Left cardiac atrium (tissue), 4 donors: ENCODE results near the gene IPO7. TPM values are rescaled to one million over a fixed set of nuclear protein-coding genes. Genes with fewer than 3 reads are reported as not detected.

Experiments used
- ATAC-seq, 2 donors: fragments of 200-7000 bp; cut with Tn5 transposase; one replicate each; pipeline ENCODE4 v1.9.1; 2020; ENCODE audit warnings: mild to moderate bottlenecking in 2 of 2, moderate library complexity in 2 of 2
- DNase-seq: peaks from one replicate; pipeline ENCODE4 v3.0.0-alpha.2; 2020
- intact Hi-C, 2 donors: fragments of 100-400 bp; cut with DNase I; formaldehyde crosslinking; loops; one replicate each; pipeline versions ENCODE4 v1.14.1 to v1.15.1; 2022 to 2023
- total RNA-seq, 2 donors: library from RNA; stranded (reverse); fragmentation: NEBNext Ultra II Directional; extraction: Animal tissue kit (Norgen Biotek cat#: 25700); gene quantifications; one replicate each; pipeline ENCODE4 v1.2.1, GENCODE V29; 2021
- donor health status: DM: no; HTN: yes; CAD: no.
- donor health status: DM: no; HTN: yes; CAD: no; lungs with severe emphysema.
- donor health status: DM: yes; HTN: yes; CAD: no.
- donor health status: Dilated cardiomyopathy.

IPO7 gene
- total RNA-seq, 2 donors from 2014 or later = 92.1 to 117 TPM

DNA sequence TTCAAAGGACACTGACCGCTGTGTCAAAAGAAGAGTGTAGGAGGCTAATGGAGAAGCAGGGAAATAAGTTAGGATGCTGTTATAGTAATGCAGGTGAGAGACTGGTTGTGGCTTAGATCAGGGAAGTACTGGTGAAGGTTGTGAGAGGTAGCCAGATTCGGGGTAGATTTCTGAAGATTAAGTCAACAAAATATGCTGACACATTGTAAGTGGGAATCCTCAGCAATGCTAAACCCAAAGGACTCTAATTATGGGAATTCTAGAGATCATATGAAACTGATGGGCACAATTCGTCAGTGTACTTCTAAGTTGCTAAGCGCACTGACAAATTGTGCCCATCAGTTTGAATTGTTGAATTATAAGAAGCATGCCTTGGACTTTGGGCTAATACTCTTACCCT, 86.3 kb downstream of the IPO7 start:
- ATAC-seq = no peak
- intact Hi-C loops = no loop called here
- no peak for DNase-seq

DNA sequence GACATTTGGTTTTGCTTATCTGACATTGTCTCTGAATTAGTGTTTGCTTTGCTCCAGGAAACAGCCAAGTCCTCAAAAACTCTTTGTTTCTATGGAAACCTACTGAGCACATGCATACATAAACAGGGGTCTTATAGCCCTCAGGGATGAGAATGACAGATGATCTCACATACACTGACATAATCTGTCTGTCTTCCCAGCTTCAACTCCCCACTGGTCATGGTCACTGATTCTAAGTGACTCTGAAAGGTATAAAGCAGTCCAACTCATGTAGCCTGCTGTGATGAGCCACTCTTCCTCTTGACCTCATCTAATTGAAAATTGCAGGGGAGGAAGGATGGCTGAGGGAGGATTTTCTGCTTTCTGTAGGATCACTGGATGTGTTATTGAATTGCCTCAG, 89.0 kb downstream of the IPO7 start:
- intact Hi-C loops = no loop called here
- DNase-seq (no peak), ATAC-seq (no peak)

GRCh38 chr11:9479899-9480298, 95.4 kb downstream of the IPO7 start:
- ATAC-seq = no peak
- intact Hi-C loops = no loop called here
- DNase-seq = no peak

DNA sequence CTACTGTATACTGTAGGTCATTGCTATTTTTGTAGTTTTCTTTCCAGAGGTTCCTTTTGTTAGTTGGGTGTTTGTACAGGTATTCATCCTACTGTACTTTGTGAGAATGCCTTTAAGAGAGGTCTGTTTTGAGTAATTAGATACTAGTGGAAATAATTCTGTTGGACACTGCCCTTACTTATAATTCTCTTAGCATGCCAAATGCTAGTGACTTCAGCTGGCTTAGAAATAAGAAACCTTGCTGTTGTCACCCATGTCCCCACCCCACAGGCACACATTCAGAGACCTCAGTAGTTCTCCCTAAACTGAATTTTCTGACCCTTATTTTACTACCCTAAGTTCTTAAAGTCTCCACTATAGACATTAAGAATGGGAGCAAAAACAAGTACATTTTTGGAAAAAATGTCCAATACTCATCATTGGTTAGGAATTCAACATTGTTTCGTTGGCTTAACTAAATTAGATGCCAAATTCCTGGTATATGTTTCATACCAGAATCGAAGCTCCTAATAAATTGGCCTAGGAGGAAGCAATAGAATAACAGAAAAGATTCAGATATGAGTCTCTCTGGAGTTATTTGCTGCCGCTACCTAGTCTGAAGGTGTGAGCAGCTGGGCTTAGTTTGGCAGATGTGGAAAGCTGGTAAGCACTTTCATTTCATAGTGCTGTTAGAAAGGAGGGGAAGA, 104.8 kb downstream of the IPO7 start:
- DNase-seq = no peak
- intact Hi-C loops = no loop called here
- no peak for ATAC-seq

GRCh38 chr11:9490376-9490775, 105.9 kb downstream of the IPO7 start:
- intact Hi-C loops = no loop called here
- ATAC-seq = no peak
- no peak for DNase-seq

GRCh38 chr11:9493492-9493891, 109.0 kb downstream of the IPO7 start:
- intact Hi-C loops = no loop called here
- ATAC-seq = no peak
- DNase-seq = no peak

GRCh38 chr11:9494316-9494715, 109.9 kb downstream of the IPO7 start:
- intact Hi-C loops = no loop called here
- DNase-seq = no peak
- ATAC-seq = no peak

DNA sequence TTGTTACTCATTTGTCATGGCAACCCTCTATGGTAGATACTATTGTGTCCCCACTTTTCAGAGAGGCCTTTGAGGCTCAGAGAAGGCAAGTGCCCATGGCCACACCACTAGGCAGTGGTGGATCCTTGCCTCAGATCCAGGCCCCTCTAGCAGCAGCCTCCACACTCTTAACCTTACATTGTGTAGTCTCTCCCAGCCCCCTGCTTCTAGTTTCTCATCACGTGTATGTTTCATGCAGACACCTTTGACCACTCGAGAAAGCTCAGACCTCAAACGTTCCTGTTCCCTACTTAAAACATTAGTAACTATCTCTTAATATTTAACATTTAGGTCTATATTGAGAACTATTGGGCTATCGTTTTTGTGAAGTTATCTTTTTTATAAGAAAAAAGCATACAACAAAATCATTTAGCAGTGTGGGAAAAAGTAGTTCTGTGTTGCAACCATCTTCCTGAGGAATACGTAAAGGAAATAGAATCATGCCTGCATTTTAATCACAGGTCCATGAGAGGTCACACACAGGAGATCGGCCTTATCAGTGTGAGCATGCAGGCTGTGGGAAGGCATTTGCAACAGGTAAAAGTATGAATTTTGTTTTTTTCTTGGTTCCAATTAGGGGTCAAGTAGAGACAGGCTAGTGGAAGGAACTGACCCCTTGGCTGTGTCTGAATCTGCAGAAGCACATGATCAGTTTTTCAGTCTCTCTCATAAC, 111.5 kb downstream of the IPO7 start:
- DNase-seq = no peak
- intact Hi-C loops = no loop called here
- no peak for ATAC-seq

Other genes starting within 250 kb of the IPO7 start
- gene DENND5A, start 119.3 kb upstream of the IPO7 start, total RNA-seq = 10 to 100 TPM; 71.5 to 90.0 TPM
- 10 to 100 TPM; 18.3 to 20.7 TPM for gene TMEM41B, start 70.1 kb upstream of the IPO7 start, total RNA-seq
- gene ZNF143, start 76.4 kb downstream of the IPO7 start, total RNA-seq = 10 to 100 TPM; 22.2 to 24.0 TPM
- gene WEE1, start 189.0 kb downstream of the IPO7 start, total RNA-seq = 10 to 100 TPM; 25.3 to 53.7 TPM